Measurements from ENCODE around the gene SETBP1.

DNA sequence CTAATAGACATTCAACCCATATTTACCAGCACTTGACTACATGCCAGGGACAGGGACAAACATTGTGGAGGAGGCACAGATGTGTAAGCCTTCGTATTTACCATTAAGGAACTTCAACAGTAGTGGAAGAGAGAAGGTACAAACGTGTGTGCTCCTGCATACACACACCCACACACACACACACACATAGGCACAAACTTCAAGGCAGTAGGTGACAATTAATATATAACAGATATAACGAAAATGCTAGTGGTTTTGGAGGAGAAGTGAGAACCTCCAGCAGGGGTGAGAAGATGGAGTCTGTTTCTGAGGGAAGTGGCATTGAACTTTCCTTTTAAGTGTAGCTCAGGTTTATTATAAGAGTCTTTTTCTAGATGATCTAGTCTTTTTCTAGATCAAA lies 231.1 kb downstream of the SETBP1 start:
- TF ChIP-seq EZH2 (IDR thresholded peaks at IDR 0.05): no peak
- TF ChIP-seq POLR2AphosphoS5 (IDR thresholded peaks at IDR 0.05; ENCODE audit: borderline replicate concordance, low read depth, low read length): no peak
- no peak for TF ChIP-seq FOXP2 (optimal IDR thresholded peaks at IDR 0.05; ENCODE audit: control extremely low read depth, extremely low read length, insufficient read depth)

All from SK-N-MC (cell line).